ENCODE data around the gene TICRR. TPM values are rescaled to one million over a fixed set of nuclear protein-coding genes. Genes with fewer than 3 reads are reported as not detected.

Gene TICRR
- total RNA-seq, 1 donor: 0.72 TPM

GRCh38 chr15:89613031-89613430, 37.8 kb downstream of the TICRR start:
- Histone ChIP-seq H3K4me2 (ENCODE audit: insufficient read depth, low read length) (no peak overlapping the region), H3K27me3 (ENCODE audit: insufficient read depth, low read length) (no peaks in the 10 kb centered on the region), H3K4me3 (ENCODE audit: insufficient read depth, low read length) (no peak overlapping the region), H3K9me3 (ENCODE audit: low read depth, low read length) (no peaks in the 10 kb centered on the region), H3K27ac (ENCODE audit: low read depth, low read length) (no peak overlapping the region), H4K20me1 (ENCODE audit: insufficient read depth, low read length) (no peaks in the 10 kb centered on the region), H2AFZ (ENCODE audit: low read length) (no peak overlapping the region), H3K4me1 (ENCODE audit: insufficient read depth, low read length) (no peaks in the 10 kb centered on the region), H3K79me2 (ENCODE audit: insufficient read depth, low read length) (no peaks in the 10 kb centered on the region), H3K36me3 (ENCODE audit: insufficient read depth, low read length) (peaks cover 12% of the 10 kb centered on the region)
- DNase-seq (ENCODE audit: insufficient read length, low spot score, missing footprints): no peak
- TF ChIP-seq CTCF (IDR thresholded peaks at IDR 0.05; ENCODE audit: extremely low read depth, low read depth, low read length): no peak

GRCh38 chr15:89614164-89614563, 38.9 kb downstream of the TICRR start:
- H3K4me1 ChIP-seq (ENCODE audit: insufficient read depth, low read length): no peaks in the 10 kb centered on the region
- H3K36me3 ChIP-seq (ENCODE audit: insufficient read depth, low read length): peaks cover 19% of the 10 kb centered on the region
- no peak overlapping the region for H3K4me2 ChIP-seq (ENCODE audit: insufficient read depth, low read length)
- no peaks in the 10 kb centered on the region for H4K20me1 ChIP-seq (ENCODE audit: insufficient read depth, low read length)
- TF ChIP-seq CTCF (IDR thresholded peaks at IDR 0.05; ENCODE audit: extremely low read depth, low read depth, low read length): no peak
- no peaks in the 10 kb centered on the region for H3K9me3 ChIP-seq (ENCODE audit: low read depth, low read length)
- H3K27me3 ChIP-seq (ENCODE audit: insufficient read depth, low read length): no peaks in the 10 kb centered on the region
- H3K27ac ChIP-seq (ENCODE audit: low read depth, low read length): no peak overlapping the region
- no peaks in the 10 kb centered on the region for H3K79me2 ChIP-seq (ENCODE audit: insufficient read depth, low read length)
- no peak overlapping the region for H2AFZ ChIP-seq (ENCODE audit: low read length)
- no peak overlapping the region for H3K4me3 ChIP-seq (ENCODE audit: insufficient read depth, low read length)
- DNase-seq (ENCODE audit: insufficient read length, low spot score, missing footprints): no peak

GRCh38 chr15:89615135-89615534, 39.9 kb downstream of the TICRR start:
- Histone ChIP-seq H4K20me1 (ENCODE audit: insufficient read depth, low read length) (no peaks in the 10 kb centered on the region), H3K79me2 (ENCODE audit: insufficient read depth, low read length) (no peaks in the 10 kb centered on the region), H3K4me3 (ENCODE audit: insufficient read depth, low read length) (no peak overlapping the region), H2AFZ (ENCODE audit: low read length) (no peak overlapping the region), H3K27me3 (ENCODE audit: insufficient read depth, low read length) (no peaks in the 10 kb centered on the region), H3K9me3 (ENCODE audit: low read depth, low read length) (no peaks in the 10 kb centered on the region), H3K36me3 (ENCODE audit: insufficient read depth, low read length) (peaks cover 19% of the 10 kb centered on the region), H3K4me1 (ENCODE audit: insufficient read depth, low read length) (no peaks in the 10 kb centered on the region), H3K27ac (ENCODE audit: low read depth, low read length) (no peak overlapping the region), H3K4me2 (ENCODE audit: insufficient read depth, low read length) (no peak overlapping the region)
- no peak for DNase-seq (ENCODE audit: insufficient read length, low spot score, missing footprints)
- TF ChIP-seq CTCF (IDR thresholded peaks at IDR 0.05; ENCODE audit: extremely low read depth, low read depth, low read length): no peak

GRCh38 chr15:89616228-89616627, 41.0 kb downstream of the TICRR start:
- H3K4me1 ChIP-seq (ENCODE audit: insufficient read depth, low read length): no peaks in the 10 kb centered on the region
- no peaks in the 10 kb centered on the region for H3K9me3 ChIP-seq (ENCODE audit: low read depth, low read length)
- peaks cover 17% of the 10 kb centered on the region for H3K36me3 ChIP-seq (ENCODE audit: insufficient read depth, low read length)
- H3K79me2 ChIP-seq (ENCODE audit: insufficient read depth, low read length): no peaks in the 10 kb centered on the region
- no peak overlapping the region for H3K4me2 ChIP-seq (ENCODE audit: insufficient read depth, low read length)
- no peaks in the 10 kb centered on the region for H4K20me1 ChIP-seq (ENCODE audit: insufficient read depth, low read length)
- H3K27ac ChIP-seq (ENCODE audit: low read depth, low read length): no peak overlapping the region
- no peaks in the 10 kb centered on the region for H3K27me3 ChIP-seq (ENCODE audit: insufficient read depth, low read length)
- no peak overlapping the region for H3K4me3 ChIP-seq (ENCODE audit: insufficient read depth, low read length)
- H2AFZ ChIP-seq (ENCODE audit: low read length): no peak overlapping the region
- TF ChIP-seq CTCF (IDR thresholded peaks at IDR 0.05; ENCODE audit: extremely low read depth, low read depth, low read length): no peak
- no peak for DNase-seq (ENCODE audit: insufficient read length, low spot score, missing footprints)

Data from osteoblast (primary cell).